ENCODE data around the gene HOOK2. TPM values are rescaled to one million over a fixed set of nuclear protein-coding genes. Genes with fewer than 3 reads are reported as not detected.

Gene HOOK2
- total and polyA plus RNA-seq, 2 of the 8 experiments (the other 6 are each of a cell fraction or from before 2014, with no cell fraction given), result 23.8 to 63.2 TPM

DNA sequence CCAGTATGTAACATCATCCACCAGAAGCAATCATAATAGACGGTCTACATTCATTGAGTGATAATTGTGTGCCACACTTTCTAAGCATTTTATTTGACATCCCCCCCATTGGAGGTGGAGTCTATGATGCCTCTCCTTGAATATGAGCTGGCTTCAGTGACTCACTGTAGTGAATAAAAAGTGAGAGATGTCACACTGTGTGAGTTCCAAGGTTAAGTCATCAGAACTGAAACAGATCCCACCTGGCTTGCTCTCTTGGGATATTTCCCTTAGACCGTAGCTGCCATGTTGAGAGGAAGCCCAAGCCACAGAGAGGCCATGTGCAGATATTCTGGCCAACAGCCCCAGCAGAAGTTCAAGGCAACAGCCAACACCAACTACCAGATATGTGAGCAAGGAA is 46.4 kb upstream of the HOOK2 start:
- TF ChIP-seq SIX5 (IDR thresholded peaks at IDR 0.05; ENCODE audit: low read depth, low read length), result no peak
- TF ChIP-seq CREB1 (IDR thresholded peaks at IDR 0.05), result no peak
- TF ChIP-seq SAP30 (IDR thresholded peaks at IDR 0.05; ENCODE audit: insufficient read depth, insufficient replicate concordance, low read length), result no peak
- TF ChIP-seq BCL11A (IDR thresholded peaks at IDR 0.05; ENCODE audit: low read depth in 2 of 2, low read length in 2 of 2), result no peak
- TF ChIP-seq TAF1 (IDR thresholded peaks at IDR 0.05; ENCODE audit: low read depth, low read length), result no peak
- no peak for TF ChIP-seq ASH2L (IDR thresholded peaks at IDR 0.05; ENCODE audit: low read length)
- no peak overlapping the region for H2AK5ac ChIP-seq (ENCODE audit: low read depth, low read length)
- H3K27ac ChIP-seq (ENCODE audit: low read depth, low read length), result no peak overlapping the region
- H3K79me2 ChIP-seq (ENCODE audit: control insufficient read depth in 1 of 2, insufficient read depth in 2 of 2, low read length in 2 of 2), result no peaks in the 10 kb centered on the region
- peaks cover 2% of the 10 kb centered on the region; the same call in 1 of the 2 replicates for H3K23me2 ChIP-seq (ENCODE audit: low read depth, low read length)
- no peaks in the 10 kb centered on the region for H3K9me3 ChIP-seq (ENCODE audit: insufficient read depth in 2 of 2, low read depth in 1 of 2, low read length in 1 of 2)
- no peak overlapping the region for H4K91ac ChIP-seq (replicated peaks; ENCODE audit: insufficient read length, low read length)
- H2BK5ac ChIP-seq (ENCODE audit: low read depth, low read length), result no peak overlapping the region
- H3K4me2 ChIP-seq (ENCODE audit: insufficient read depth in 1 of 2, low read depth in 2 of 2, low read length in 2 of 2), result no peak overlapping the region
- H2BK12ac ChIP-seq (ENCODE audit: low read depth, low read length), result no peak overlapping the region
- H2BK20ac ChIP-seq (ENCODE audit: low read length), result no peak overlapping the region
- no peak for DNase-seq (ENCODE audit: low read depth in 1 of 2, low spot score in 2 of 2)
- H3K27me3 ChIP-seq (replicated peaks in 1 of 4; ENCODE audit: control insufficient read depth in 3 of 4, extremely low read depth in 1 of 4, insufficient read depth in 3 of 4, low read length in 3 of 4), result no peaks in the 10 kb centered on the region
- H3K4me1 ChIP-seq (replicated peaks in 1 of 4; ENCODE audit: control insufficient read depth in 3 of 4, insufficient read depth in 4 of 4, low read length in 3 of 4), result no peaks in the 10 kb centered on the region; a peak in 1 of 7 replicates
- H4K5ac ChIP-seq (ENCODE audit: insufficient read length, low read depth, low read length), result no peak overlapping the region
- no peaks in the 10 kb centered on the region; a peak in 1 of 8 replicates for H3K36me3 ChIP-seq (ENCODE audit: control insufficient read depth in 2 of 4, insufficient read depth in 4 of 4, low read length in 3 of 4)
- no peak overlapping the region for H3K4ac ChIP-seq (replicated peaks; ENCODE audit: insufficient read length, low read depth, low read length)
- ChIA-PET CTCF (ENCODE audit: partially characterized antibody) (interaction anchor here (1.0 kb wide), 1 partner anchor 25 kb away, joined by 3 read pairs; no protein-coding TSS in a partner anchor), POLR2A (ENCODE audit: partially characterized antibody) (interaction anchor here (0.6 to 1.2 kb wide), 2 partner anchors 9 to 13 kb away, joined by 3 to 5 read pairs; partner anchors contain the start of gene RTBDN)
- H3K79me1 ChIP-seq (ENCODE audit: low read depth, low read length), result no peaks in the 10 kb centered on the region
- no peak overlapping the region for H3K56ac ChIP-seq (replicated peaks; ENCODE audit: insufficient read length, low read depth, low read length)
- 89% methylated on average over 2 of the region's 2 CpGs; no CpG with 5 or more reads in 1 of the 2 experiments for WGBS, 2 experiments (ENCODE audit: extremely low coverage in 1 of 2, insufficient coverage in 1 of 2, insufficient read length in 1 of 2, insufficient replicate concordance in 2 of 2, low coverage in 1 of 2, low lambda C conversion rate in 2 of 2, missing lambda C conversion rate in 1 of 2)
- FAIRE-seq, result no peak
- H3K4me3 ChIP-seq (ENCODE audit: extremely low read depth in 1 of 4, insufficient read depth in 2 of 4, low read depth in 3 of 4, low read length in 4 of 4), result no peak overlapping the region
- no peak overlapping the region for H2BK120ac ChIP-seq (replicated peaks; ENCODE audit: low read depth, low read length)
- no peak overlapping the region for H4K8ac ChIP-seq (ENCODE audit: extremely low read depth, insufficient read depth, low read length)
- H3K14ac ChIP-seq (ENCODE audit: insufficient read length), result no peak overlapping the region
- H2AFZ ChIP-seq (ENCODE audit: low read length), result no peak overlapping the region
- no peaks in the 10 kb centered on the region for H4K20me1 ChIP-seq (replicated peaks in 1 of 2; ENCODE audit: control insufficient read depth in 1 of 2, insufficient read depth in 2 of 2, low read length in 2 of 2)
- no peak overlapping the region for H3K9ac ChIP-seq (replicated peaks in 1 of 4; ENCODE audit: extremely low read depth in 1 of 4, low read depth in 3 of 4, low read length in 3 of 4)
- H3K18ac ChIP-seq (ENCODE audit: extremely low read depth, low read length), result no peak overlapping the region
- no peak overlapping the region for H2BK15ac ChIP-seq (ENCODE audit: low read length)
- no peak overlapping the region for H3K23ac ChIP-seq (ENCODE audit: insufficient read length)
